ENCODE results near the gene BTBD9. TPM values are rescaled to one million over a fixed set of nuclear protein-coding genes. Genes with fewer than 3 reads are reported as not detected.

BTBD9 gene
- total RNA-seq, 1 experiment from 2014 or later = 12.5 TPM

DNA sequence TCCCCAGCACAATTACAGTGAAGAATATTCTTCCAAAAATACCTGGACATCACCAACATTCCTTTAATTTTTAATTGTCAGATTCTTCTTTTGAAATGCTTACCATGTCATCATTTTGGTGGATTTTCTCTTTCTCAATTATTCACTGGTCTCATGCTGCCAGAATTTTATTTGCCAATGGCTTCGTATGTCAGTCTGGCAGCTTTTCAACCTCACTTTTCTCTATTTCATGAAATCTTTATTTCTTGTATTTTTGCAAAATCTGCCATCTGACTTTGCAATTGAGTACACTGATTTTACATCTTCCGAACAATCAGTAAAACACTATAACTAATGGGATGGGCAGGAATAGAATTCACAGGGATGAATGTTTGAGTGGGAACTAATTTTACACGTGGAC lies 84.1 kb downstream of the BTBD9 start:
- POLR2A ChIA-PET = no interaction called here
- intact Hi-C loops (cut with micrococcal nuclease) = no loop called here
- Mint-ChIP-seq H3K27me3 (ENCODE audit: insufficient read depth, unreplicated experiment) (no peaks in the 10 kb centered on the region), H3K27ac (ENCODE audit: low read depth, unreplicated experiment) (no peak overlapping the region), H3K9me3 (ENCODE audit: unreplicated experiment) (no peaks in the 10 kb centered on the region), H3K4me1 (ENCODE audit: insufficient read depth, unreplicated experiment) (peaks cover 6% of the 10 kb centered on the region), H3K4me3 (ENCODE audit: unreplicated experiment) (no peak overlapping the region), H3K36me3 (ENCODE audit: insufficient read depth, unreplicated experiment) (no peaks in the 10 kb centered on the region)
- CTCF ChIA-PET = interaction anchor here (0.9 kb wide), 1 partner anchor 14 kb away, joined by 4 read pairs; no protein-coding TSS in a partner anchor
- no TSS peak for BruUV-seq (replicated peaks)
- TF ChIP-seq, protein P1, sequence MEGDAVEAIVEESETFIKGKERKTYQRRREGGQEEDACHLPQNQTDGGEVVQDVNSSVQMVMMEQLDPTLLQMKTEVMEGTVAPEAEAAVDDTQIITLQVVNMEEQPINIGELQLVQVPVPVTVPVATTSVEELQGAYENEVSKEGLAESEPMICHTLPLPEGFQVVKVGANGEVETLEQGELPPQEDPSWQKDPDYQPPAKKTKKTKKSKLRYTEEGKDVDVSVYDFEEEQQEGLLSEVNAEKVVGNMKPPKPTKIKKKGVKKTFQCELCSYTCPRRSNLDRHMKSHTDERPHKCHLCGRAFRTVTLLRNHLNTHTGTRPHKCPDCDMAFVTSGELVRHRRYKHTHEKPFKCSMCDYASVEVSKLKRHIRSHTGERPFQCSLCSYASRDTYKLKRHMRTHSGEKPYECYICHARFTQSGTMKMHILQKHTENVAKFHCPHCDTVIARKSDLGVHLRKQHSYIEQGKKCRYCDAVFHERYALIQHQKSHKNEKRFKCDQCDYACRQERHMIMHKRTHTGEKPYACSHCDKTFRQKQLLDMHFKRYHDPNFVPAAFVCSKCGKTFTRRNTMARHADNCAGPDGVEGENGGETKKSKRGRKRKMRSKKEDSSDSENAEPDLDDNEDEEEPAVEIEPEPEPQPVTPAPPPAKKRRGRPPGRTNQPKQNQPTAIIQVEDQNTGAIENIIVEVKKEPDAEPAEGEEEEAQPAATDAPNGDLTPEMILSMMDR (IDR thresholded peaks at IDR 0.05; ENCODE audit: unreplicated experiment) = no peak
- no peak for DNase-seq (ENCODE audit: unreplicated experiment)

DNA sequence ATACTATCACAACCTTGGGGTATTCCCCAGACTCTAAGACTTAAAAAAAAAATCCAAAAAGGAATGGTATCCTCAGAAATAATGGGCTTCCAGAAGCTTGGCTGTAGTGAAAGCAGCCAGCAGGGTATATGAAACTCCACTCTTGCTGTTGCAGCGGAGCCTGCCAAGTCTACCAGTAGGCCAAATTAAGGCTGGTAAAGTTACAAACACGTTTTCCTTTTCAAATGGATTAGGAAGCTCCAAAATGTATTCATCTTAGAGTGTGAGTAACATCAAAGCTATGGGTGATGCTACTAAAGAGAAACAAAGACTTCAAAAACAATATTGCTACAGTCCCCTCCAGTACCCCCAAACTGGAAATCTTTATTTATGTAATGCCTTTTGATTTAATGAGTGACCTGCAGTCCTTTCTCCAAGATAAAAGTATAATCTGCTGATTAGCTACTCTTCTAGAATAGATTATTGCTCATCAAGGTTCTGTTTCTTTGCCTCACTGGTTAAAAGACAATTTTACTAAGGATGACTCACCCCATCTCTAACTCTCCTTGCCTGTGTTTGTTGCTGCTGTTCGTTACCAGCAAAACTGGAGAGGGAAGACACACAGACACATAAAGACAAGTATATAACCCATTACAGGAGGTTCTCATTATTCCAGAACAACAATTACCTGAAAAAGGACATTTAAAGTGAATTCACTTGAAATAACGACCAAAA lies 84.9 kb downstream of the BTBD9 start:
- BruUV-seq (replicated peaks) = no TSS peak
- peak; percentile 12 for DNase-seq (ENCODE audit: unreplicated experiment)
- H3K27ac Mint-ChIP-seq (ENCODE audit: low read depth, unreplicated experiment) = no peak overlapping the region
- TF ChIP-seq, protein P1 (IDR thresholded peaks at IDR 0.05; ENCODE audit: unreplicated experiment) = no peak
- intact Hi-C loops (cut with micrococcal nuclease) = no loop called here
- H3K9me3 Mint-ChIP-seq (ENCODE audit: unreplicated experiment) = no peaks in the 10 kb centered on the region
- no peaks in the 10 kb centered on the region for H3K36me3 Mint-ChIP-seq (ENCODE audit: insufficient read depth, unreplicated experiment)
- H3K4me3 Mint-ChIP-seq (ENCODE audit: unreplicated experiment) = no peak overlapping the region
- peaks cover 6% of the 10 kb centered on the region for H3K4me1 Mint-ChIP-seq (ENCODE audit: insufficient read depth, unreplicated experiment)
- H3K27me3 Mint-ChIP-seq (ENCODE audit: insufficient read depth, unreplicated experiment) = no peaks in the 10 kb centered on the region
- POLR2A ChIA-PET = no interaction called here
- CTCF ChIA-PET = interaction anchor here (0.7 kb wide), 1 partner anchor 17 kb away, joined by 4 read pairs; no protein-coding TSS in a partner anchor

DNA sequence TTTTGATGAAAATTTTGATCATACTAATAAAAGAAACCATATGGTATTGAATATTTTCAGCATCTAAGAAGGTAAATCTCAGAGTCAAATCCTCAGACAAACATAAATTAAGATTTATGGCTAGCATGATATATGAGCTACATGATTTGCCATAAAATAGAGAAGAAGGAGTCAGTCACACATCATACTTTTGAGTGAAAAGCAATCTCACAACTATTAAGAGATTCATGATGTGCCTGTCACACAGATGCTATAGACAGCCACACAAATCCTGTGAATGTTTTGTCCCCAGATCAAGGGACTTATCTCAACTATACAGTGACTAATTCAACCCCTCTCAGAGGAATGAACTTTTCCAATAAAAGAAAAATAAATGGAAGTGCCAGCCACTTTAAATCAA lies 85.7 kb downstream of the BTBD9 start:
- BruUV-seq (replicated peaks) = no TSS peak
- Mint-ChIP-seq H3K4me3 (ENCODE audit: unreplicated experiment) (no peak overlapping the region), H3K27ac (ENCODE audit: low read depth, unreplicated experiment) (no peak overlapping the region), H3K9me3 (ENCODE audit: unreplicated experiment) (no peaks in the 10 kb centered on the region), H3K27me3 (ENCODE audit: insufficient read depth, unreplicated experiment) (no peaks in the 10 kb centered on the region), H3K4me1 (ENCODE audit: insufficient read depth, unreplicated experiment) (peaks cover 6% of the 10 kb centered on the region), H3K36me3 (ENCODE audit: insufficient read depth, unreplicated experiment) (no peaks in the 10 kb centered on the region)
- intact Hi-C loops (cut with micrococcal nuclease) = no loop called here
- no peak for DNase-seq (ENCODE audit: unreplicated experiment)
- ChIA-PET POLR2A (interaction anchor here (0.7 kb wide), 1 partner anchor 78 kb away, joined by 3 read pairs; no protein-coding TSS in a partner anchor), CTCF (no interaction called here)
- TF ChIP-seq, protein P1 (IDR thresholded peaks at IDR 0.05; ENCODE audit: unreplicated experiment) = no peak

DNA sequence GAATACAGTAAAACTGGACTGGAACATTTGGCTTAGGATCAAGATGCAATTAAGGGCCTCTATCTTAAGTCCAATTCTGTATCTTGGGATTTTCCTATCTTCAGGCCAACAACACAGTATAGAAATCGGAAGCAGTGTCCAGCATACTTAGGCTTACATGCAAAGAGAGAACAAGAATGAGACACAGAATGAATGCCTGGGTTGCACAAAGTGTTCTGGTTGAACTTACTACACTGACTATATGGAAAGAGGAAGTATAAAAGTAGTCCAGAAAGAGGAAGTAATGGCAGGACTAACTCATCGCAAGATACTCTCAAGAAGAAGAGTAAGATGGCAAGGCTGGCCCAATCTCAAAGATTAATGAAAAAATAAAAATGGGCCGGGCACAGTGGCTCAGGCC lies 87.6 kb downstream of the BTBD9 start:
- no peaks in the 10 kb centered on the region for H3K36me3 Mint-ChIP-seq (ENCODE audit: insufficient read depth, unreplicated experiment)
- TF ChIP-seq, protein P1 (IDR thresholded peaks at IDR 0.05; ENCODE audit: unreplicated experiment) = no peak
- H3K27ac Mint-ChIP-seq (ENCODE audit: low read depth, unreplicated experiment) = no peak overlapping the region
- POLR2A ChIA-PET = no interaction called here
- intact Hi-C loops (cut with micrococcal nuclease) = no loop called here
- no TSS peak for BruUV-seq (replicated peaks)
- no peak overlapping the region for H3K4me3 Mint-ChIP-seq (ENCODE audit: unreplicated experiment)
- H3K4me1 Mint-ChIP-seq (ENCODE audit: insufficient read depth, unreplicated experiment) = peaks cover 6% of the 10 kb centered on the region
- no peaks in the 10 kb centered on the region for H3K9me3 Mint-ChIP-seq (ENCODE audit: unreplicated experiment)
- CTCF ChIA-PET = no interaction called here
- no peaks in the 10 kb centered on the region for H3K27me3 Mint-ChIP-seq (ENCODE audit: insufficient read depth, unreplicated experiment)
- DNase-seq (ENCODE audit: unreplicated experiment) = no peak
